Pancreas (tissue), 10 donors: ENCODE measurements around the gene DLD. TPM values are rescaled to one million over a fixed set of nuclear protein-coding genes. Genes with fewer than 3 reads are reported as not detected.
A peak's percentile ranks its signal among the peaks of the same experiment; 100 is the strongest.

Experiments used
- ATAC-seq, 4 donors: fragments of 200-7000 bp; cut with Tn5 transposase; one replicate each; pipeline versions ENCODE4 v1.8.0 to v1.9.1; 2020; ENCODE audit warnings: mild to moderate bottlenecking in 4 of 4, moderate library complexity in 4 of 4
- DNase-seq, 6 donors: peaks; one replicate each; pipeline ENCODE4 v3.0.0-alpha.2; 2020
- FAIRE-seq: peaks from 2 replicates; lab custom pipeline; 2012; peaks lifted over from hg19 to GRCh38; lab: Jason Lieb, UNC
- H3K27ac ChIP-seq, 4 donors: fragments of 200-600 bp; sonication (generic); 1 replicate in 3 of 4; 2 replicates in 1 of 4; pipeline versions ENCODE4 v1.5.0 to v1.8.0; 2020
- H3K27me3 ChIP-seq, 4 donors: fragments of 200-600 bp; one replicate each; pipeline ENCODE4 v1.8.0; 2021
- H3K36me3 ChIP-seq, 3 donors: fragments of 200-600 bp; sonication (generic) in 1 of 3; one replicate each; pipeline versions ENCODE4 v1.5.0 to v1.8.0; 2020 to 2021
- H3K4me1 ChIP-seq, 3 donors: fragments of 200-600 bp; one replicate each; pipeline ENCODE4 v1.8.0; 2021
- H3K4me3 ChIP-seq, 4 donors: fragments of 200-600 bp; sonication (generic) in 2 of 4; one replicate each; pipeline versions ENCODE4 v1.5.0 to v1.8.0; 2020 to 2021
- H3K9me3 ChIP-seq, 4 donors: fragments of 200-600 bp; one replicate each; pipeline ENCODE4 v1.8.0; 2021
- CTCF ChIP-seq, 4 donors: fragments of 200-600 bp; sonication (generic) in 3 of 4; IDR thresholded peaks; one replicate each; pipeline versions ENCODE4 v1.5.0 to v1.8.0; 2021; ENCODE audit warnings: antibody characterized with exemption in 4 of 4
- whole genome bisulfite sequencing, 2 donors: extraction: QIAGEN DNeasy Blood & Tissue Kit; methylation state at CpG; one replicate each; pipeline ENCODE4 v1.1.7; 2013; 5-methylcytosine and 5-hydroxymethylcytosine counted together
- intact Hi-C, 3 donors: fragments of 100-400 bp; cut with DNase I; formaldehyde crosslinking; loops; one replicate each; pipeline versions ENCODE4 v1.11.1 to v1.14.2; 2022
- polyA plus RNA-seq, 2 donors: library from polyadenylated mRNA; stranded (reverse); fragments of 200-250 nt; gene quantifications; one replicate each; pipeline ENCODE4 v1.2.3, GENCODE V29; 2013
- total RNA-seq, 6 donors: library from RNA; stranded (reverse); fragmentation: NEBNext Ultra II Directional in 4 of 6; extraction: Animal tissue kit (Norgen Biotek cat#: 25700) in 4 of 6; gene quantifications; one replicate each; pipeline versions ENCODE4 v1.2.1 to v1.2.4, GENCODE V29; 2021 to 2023
- donor health status: healthy with polysubstance abuse.
- donor health status: DM: no; HTN: no; CAD: no; lungs with moderate emphysema.
- donor health status: DM: no; HTN: no; CAD: no.
- donor health status: control.
- donor health status: control.
- donor health status: Bipolar disorder and iron deficiency.
- donor health status: DM: yes; HTN: yes; CAD: no.
- donor health status: DM: no; HTN: no; CAD: no.
- donor health status: DM: no; HTN: no; CAD: no.
- donor health status: DM: yes; HTN: yes; CAD: no.

The DLD gene
- total and polyA plus RNA-seq, 8 donors = 8.2 to 43.0 (median 34.1) TPM

GRCh38 chr7:107857541-107857912 is 33.5 kb upstream of the DLD start:
- no peaks in the 10 kb centered on the region for H3K9me3 ChIP-seq
- no peak for FAIRE-seq
- peaks cover 15 to 17% (median 15%) of the 10 kb centered on the region in 3 donors for H3K4me1 ChIP-seq
- intact Hi-C loops = no loop called here
- TF ChIP-seq CTCF (IDR thresholded peaks at IDR 0.05) = no peak
- H3K36me3 ChIP-seq = no peaks in the 10 kb centered on the region
- H3K27me3 ChIP-seq = no peaks in the 10 kb centered on the region
- peak; percentile 80 to 89 (median 88) for ATAC-seq
- peak in 3 of 6 donors; percentile 38 to 51 (median 51) for DNase-seq
- no peak overlapping the region for H3K27ac ChIP-seq
- WGBS, 2 donors = 45 to 46% methylated on average over 2 of the region's 2 CpGs
- no peak overlapping the region for H3K4me3 ChIP-seq

GRCh38 chr7:107858280-107858679 is 32.7 kb upstream of the DLD start:
- Histone ChIP-seq H3K9me3 (no peaks in the 10 kb centered on the region), H3K27ac (no peak overlapping the region), H3K4me1 (peaks cover 15 to 17% (median 15%) of the 10 kb centered on the region in 3 donors), H3K36me3 (no peaks in the 10 kb centered on the region), H3K4me3 (no peak overlapping the region), H3K27me3 (no peaks in the 10 kb centered on the region)
- no peak for ATAC-seq
- TF ChIP-seq CTCF (IDR thresholded peaks at IDR 0.05) = no peak
- intact Hi-C loops = no loop called here
- 86 to 95% methylated on average over 5 of the region's 5 CpGs for WGBS, 2 donors
- DNase-seq = no peak
- no peak for FAIRE-seq

GRCh38 chr7:107860279-107860961 is 30.6 kb upstream of the DLD start:
- FAIRE-seq (no peak), ATAC-seq (peak in 3 of 4 donors; percentile 20 to 41 (median 38)), DNase-seq (peak in 1 of 6 donors; percentile 46)
- H3K4me3 ChIP-seq = no peak overlapping the region
- WGBS, 2 donors = 41 to 67% methylated on average over 9 of the region's 9 CpGs
- TF ChIP-seq CTCF (IDR thresholded peaks at IDR 0.05) = no peak
- H3K36me3 ChIP-seq = no peaks in the 10 kb centered on the region
- no peaks in the 10 kb centered on the region for H3K9me3 ChIP-seq
- intact Hi-C loops = no loop called here
- H3K27me3 ChIP-seq = no peaks in the 10 kb centered on the region
- peaks cover 15 to 17% (median 15%) of the 10 kb centered on the region in 3 donors for H3K4me1 ChIP-seq
- no peak overlapping the region for H3K27ac ChIP-seq

- H3K4me3 ChIP-seq = no peak overlapping the region
- no peaks in the 10 kb centered on the region for H3K36me3 ChIP-seq
- 32 to 45% methylated on average over 6 of the region's 6 CpGs for WGBS, 2 donors
- no peaks in the 10 kb centered on the region for H3K9me3 ChIP-seq
- FAIRE-seq (no peak), DNase-seq (peak in 2 of 6 donors; percentile 30 to 63), ATAC-seq (peak in 3 of 4 donors; percentile 39 to 64 (median 43))
- H3K27ac ChIP-seq = no peak overlapping the region
- intact Hi-C loops = no loop called here
- no peak for TF ChIP-seq CTCF (IDR thresholded peaks at IDR 0.05)
- peaks cover 15 to 17% (median 15%) of the 10 kb centered on the region in 3 donors for H3K4me1 ChIP-seq
- no peaks in the 10 kb centered on the region for H3K27me3 ChIP-seq
Observed at GRCh38 chr7:107860981-107861652, 29.9 kb upstream of the DLD start.
